Loucy (cell line): ENCODE results near the gene TMIGD1.
A peak's percentile ranks its signal among the peaks of the same experiment; 100 is the strongest.

Source experiments
- H2AFZ ChIP-seq: fragments of 200-600 bp; sonication (generic); 2 replicates; pipeline ENCODE4 v1.6.0; 2016; ENCODE audit warnings: antibody characterized with exemption, mild to moderate bottlenecking, low read length, moderate library complexity
- H3F3A ChIP-seq: fragments of 200-600 bp; 2 replicates; pipeline ENCODE4 v1.6.0; 2016; ENCODE audit warnings: antibody characterized with exemption, low read depth, mild to moderate bottlenecking
- H3K27me3 ChIP-seq: fragments of 200-600 bp; sonication (generic); 2 replicates; pipeline ENCODE4 v1.6.1; 2014; ENCODE audit warnings: low read length, mild to moderate bottlenecking; ENCODE audit not compliant: insufficient read depth, poor library complexity, severe bottlenecking
- H3K36me3 ChIP-seq: fragments of 200-600 bp; sonication (generic); 2 replicates; pipeline ENCODE4 v1.6.1; 2016; ENCODE audit warnings: low read length; ENCODE audit not compliant: insufficient read depth
- H3K4me1 ChIP-seq: fragments of 200-600 bp; sonication (generic); 2 replicates; pipeline ENCODE4 v1.5.1; 2014; ENCODE audit warnings: low read length, mild to moderate bottlenecking; ENCODE audit not compliant: insufficient read depth, poor library complexity, severe bottlenecking
- H3K4me2 ChIP-seq: fragments of 200-600 bp; sonication (generic); 2 replicates; pipeline ENCODE4 v1.6.0; 2014; ENCODE audit warnings: antibody characterized with exemption, low read length, low read depth, mild to moderate bottlenecking; ENCODE audit not compliant: poor library complexity, severe bottlenecking
- H3K4me3 ChIP-seq: fragments of 200-600 bp; sonication (generic); 2 replicates; pipeline ENCODE4 v1.5.1; 2014; ENCODE audit warnings: low read length, mild to moderate bottlenecking, mixed read lengths; ENCODE audit not compliant: poor library complexity, severe bottlenecking
- H3K79me2 ChIP-seq: fragments of 200-600 bp; sonication (generic); 2 replicates; pipeline ENCODE4 v1.6.1; 2014; ENCODE audit warnings: low read length; ENCODE audit not compliant: insufficient read depth
- H3K9ac ChIP-seq: fragments of 200-600 bp; sonication (generic); 2 replicates; pipeline ENCODE4 v1.6.0; 2014; ENCODE audit warnings: mild to moderate bottlenecking, low read depth, low read length, moderate library complexity; ENCODE audit not compliant: poor library complexity, severe bottlenecking
- H3K9me2 ChIP-seq: fragments of 200-600 bp; sonication (generic); replicated peaks from 2 replicates; pipeline ENCODE4 v1.6.1; 2016; ENCODE audit warnings: low read depth, low read length, mixed read lengths
- H3K9me3 ChIP-seq: fragments of 200-600 bp; sonication (generic); 2 replicates; pipeline ENCODE4 v1.6.1; 2014; ENCODE audit warnings: mild to moderate bottlenecking, antibody characterized with exemption, low read length, low read depth; ENCODE audit not compliant: insufficient read depth
- H4K20me1 ChIP-seq: fragments of 200-600 bp; sonication (generic); 2 replicates; pipeline ENCODE4 v1.6.0; 2014; ENCODE audit warnings: antibody characterized with exemption, low read length, mild to moderate bottlenecking; ENCODE audit not compliant: insufficient read depth, poor library complexity, severe bottlenecking
- CTCF ChIP-seq: fragments of 200-600 bp; sonication (generic); conservative IDR thresholded peaks from 2 replicates; pipeline ENCODE4 v1.5.1; 2014; ENCODE audit warnings: mild to moderate bottlenecking, antibody characterized with exemption, low read length
- EZH2phosphoT487 ChIP-seq: fragments of 200-600 bp; IDR thresholded peaks from 2 replicates; pipeline ENCODE4 v1.6.1; 2018; ENCODE audit warnings: antibody characterized with exemption, mild to moderate bottlenecking, moderate library complexity, borderline replicate concordance

TMIGD1 gene

GRCh38 chr17:30358055-30358760 is 24.4 kb upstream of the TMIGD1 start:
- Histone ChIP-seq H3K27me3 (no peaks in the 10 kb centered on the region), H3K9ac (no peak overlapping the region), H4K20me1 (no peaks in the 10 kb centered on the region), H3F3A (no peaks in the 10 kb centered on the region), H3K36me3 (no peaks in the 10 kb centered on the region), H2AFZ (no peak overlapping the region), H3K4me2 (no peak overlapping the region), H3K4me1 (no peaks in the 10 kb centered on the region), H3K4me3 (no peak overlapping the region), H3K9me2 (no peaks in the 10 kb centered on the region), H3K79me2 (no peaks in the 10 kb centered on the region), H3K9me3 (peaks cover 5% of the 10 kb centered on the region; the same call in 1 of the 2 replicates)
- no peak for TF ChIP-seq CTCF
- no peak for TF ChIP-seq EZH2phosphoT487

GRCh38 chr17:30357476-30357875 is 23.6 kb upstream of the TMIGD1 start:
- H3K9ac ChIP-seq = no peak overlapping the region
- no peaks in the 10 kb centered on the region for H3K4me1 ChIP-seq
- TF ChIP-seq EZH2phosphoT487 (no peak), CTCF (no peak)
- H3K27me3 ChIP-seq = no peaks in the 10 kb centered on the region
- H3K9me3 ChIP-seq = peaks cover 5% of the 10 kb centered on the region; the same call in 1 of the 2 replicates
- no peaks in the 10 kb centered on the region for H3F3A ChIP-seq
- H3K36me3 ChIP-seq = no peaks in the 10 kb centered on the region
- no peak overlapping the region for H3K4me2 ChIP-seq
- no peaks in the 10 kb centered on the region for H3K79me2 ChIP-seq
- H3K9me2 ChIP-seq = no peaks in the 10 kb centered on the region
- no peaks in the 10 kb centered on the region for H4K20me1 ChIP-seq
- no peak overlapping the region for H2AFZ ChIP-seq
- H3K4me3 ChIP-seq = no peak overlapping the region

GRCh38 chr17:30354701-30355100 is 20.8 kb upstream of the TMIGD1 start:
- no peak overlapping the region for H3K9ac ChIP-seq
- H3K4me3 ChIP-seq = no peak overlapping the region
- H3K4me1 ChIP-seq = no peaks in the 10 kb centered on the region
- no peaks in the 10 kb centered on the region for H4K20me1 ChIP-seq
- no peaks in the 10 kb centered on the region for H3K79me2 ChIP-seq
- TF ChIP-seq CTCF (no peak), EZH2phosphoT487 (no peak)
- no peak overlapping the region for H3K4me2 ChIP-seq
- no peaks in the 10 kb centered on the region for H3K27me3 ChIP-seq
- no peaks in the 10 kb centered on the region for H3K9me2 ChIP-seq
- no peaks in the 10 kb centered on the region for H3K9me3 ChIP-seq
- H3F3A ChIP-seq = no peaks in the 10 kb centered on the region
- H2AFZ ChIP-seq = peak overlapping the region; percentile 57; the same call in 1 of the 2 replicates
- H3K36me3 ChIP-seq = no peaks in the 10 kb centered on the region
